ENCODE data around the gene VIL1. TPM values are rescaled to one million over a fixed set of nuclear protein-coding genes. Genes with fewer than 3 reads are reported as not detected.

The VIL1 gene
- total and polyA plus RNA-seq, 2 of the 8 experiments (the other 6 are each of a cell fraction or from before 2014, with no cell fraction given) = 6.2 to 7.0 TPM

DNA sequence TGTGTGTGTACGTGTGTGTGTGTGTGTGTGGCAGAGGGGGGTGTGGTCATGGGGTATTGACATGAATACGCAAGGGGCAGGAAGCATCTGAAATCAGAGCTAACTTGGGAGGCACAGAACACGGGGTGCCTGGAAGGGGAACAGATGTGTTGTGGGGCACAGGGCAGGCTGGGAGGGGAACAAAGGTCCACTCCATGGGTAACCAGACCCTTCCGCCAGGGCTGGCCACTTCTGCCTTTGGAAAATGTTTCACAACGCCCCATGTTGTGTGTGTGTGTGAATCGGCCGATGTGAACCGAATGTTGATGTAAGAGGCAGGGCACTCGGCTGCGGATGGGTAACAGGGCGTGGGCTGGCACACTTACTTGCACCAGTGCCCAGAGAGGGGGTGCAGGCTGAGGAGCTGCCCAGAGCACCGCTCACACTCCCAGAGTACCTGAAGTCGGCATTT, 37.0 kb upstream of the VIL1 start, which contains the start of gene SLC11A1 (continued):
- no peak for TF ChIP-seq RAD21 (IDR thresholded peaks at IDR 0.05 in 1 of 2, conservative IDR thresholded peaks at IDR 0.05 in 1 of 2; ENCODE audit: low read depth in 2 of 2, low read length in 2 of 2)
- TF ChIP-seq, protein P1, sequence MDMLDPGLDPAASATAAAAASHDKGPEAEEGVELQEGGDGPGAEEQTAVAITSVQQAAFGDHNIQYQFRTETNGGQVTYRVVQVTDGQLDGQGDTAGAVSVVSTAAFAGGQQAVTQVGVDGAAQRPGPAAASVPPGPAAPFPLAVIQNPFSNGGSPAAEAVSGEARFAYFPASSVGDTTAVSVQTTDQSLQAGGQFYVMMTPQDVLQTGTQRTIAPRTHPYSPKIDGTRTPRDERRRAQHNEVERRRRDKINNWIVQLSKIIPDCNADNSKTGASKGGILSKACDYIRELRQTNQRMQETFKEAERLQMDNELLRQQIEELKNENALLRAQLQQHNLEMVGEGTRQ (IDR thresholded peaks at IDR 0.05; ENCODE audit: low read length) = no peak
- no peak for TF ChIP-seq MAFK (IDR thresholded peaks at IDR 0.05; ENCODE audit: low read depth, low read length)
